ENCODE measurements around the gene LRGUK.
"Not testable (repeated sequence)": the region's sequence is repeated elsewhere in the genome, so short reads cannot be mapped to it uniquely, and the experiment has no call there.

Gene LRGUK

DNA sequence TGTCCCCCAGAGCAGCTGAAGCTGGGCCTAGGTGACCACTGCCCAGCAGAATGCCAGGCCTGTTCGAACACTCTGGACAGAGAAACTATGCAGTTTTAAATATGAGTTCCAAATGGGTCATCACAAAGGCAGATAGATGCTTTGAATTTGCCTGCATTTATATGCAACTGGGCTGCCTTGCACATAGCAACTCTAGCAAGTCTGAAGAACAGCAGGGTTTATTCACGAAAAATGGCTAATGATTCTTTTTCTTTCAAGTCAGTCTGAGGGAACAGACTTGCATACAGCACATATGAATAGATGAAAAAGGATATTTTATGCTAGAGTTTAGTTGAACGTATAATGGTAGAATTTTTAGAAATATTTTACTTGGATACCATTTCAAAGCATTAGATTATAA lies 121.1 kb downstream of the LRGUK start:
- DNase-seq, result no peak

DNA sequence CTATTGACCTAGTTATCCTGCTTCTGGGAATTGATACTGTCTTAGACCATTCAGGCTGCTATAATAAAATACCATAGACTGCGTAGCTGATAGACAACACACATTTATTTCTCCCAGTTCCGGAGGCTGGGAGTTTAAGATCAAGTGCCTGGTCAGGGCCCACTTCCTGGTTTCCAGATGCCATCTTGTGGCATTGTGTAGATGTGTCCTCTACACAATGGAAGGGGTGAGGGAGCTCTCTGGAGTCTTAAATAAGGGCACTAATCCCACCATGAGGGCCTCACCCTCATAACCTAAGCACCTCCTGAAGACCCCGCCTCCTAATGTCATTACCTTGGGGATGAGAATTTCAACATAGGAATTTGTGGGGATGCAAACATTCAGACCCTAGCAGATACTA lies 127.2 kb downstream of the LRGUK start:
- no peak for DNase-seq

DNA sequence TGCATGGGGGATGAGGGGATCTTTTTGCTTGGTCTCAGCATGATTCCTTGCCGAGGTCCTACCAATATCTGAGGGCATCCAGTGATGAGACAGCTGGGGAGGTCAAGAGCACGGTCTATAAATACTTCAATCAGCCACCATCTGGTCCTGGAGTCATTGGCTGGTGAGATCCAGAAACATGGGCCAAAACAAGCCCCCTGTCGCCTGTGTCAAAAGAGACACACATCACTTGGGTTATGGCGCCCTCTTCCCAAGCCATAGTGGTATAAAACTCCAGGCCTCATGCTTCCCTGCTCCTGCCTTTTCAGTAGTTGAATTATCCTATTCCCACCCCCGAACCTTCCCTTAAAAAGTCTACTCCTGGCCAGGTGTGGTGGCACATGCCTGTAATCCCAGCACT lies 128.7 kb downstream of the LRGUK start:
- no peak for DNase-seq

DNA sequence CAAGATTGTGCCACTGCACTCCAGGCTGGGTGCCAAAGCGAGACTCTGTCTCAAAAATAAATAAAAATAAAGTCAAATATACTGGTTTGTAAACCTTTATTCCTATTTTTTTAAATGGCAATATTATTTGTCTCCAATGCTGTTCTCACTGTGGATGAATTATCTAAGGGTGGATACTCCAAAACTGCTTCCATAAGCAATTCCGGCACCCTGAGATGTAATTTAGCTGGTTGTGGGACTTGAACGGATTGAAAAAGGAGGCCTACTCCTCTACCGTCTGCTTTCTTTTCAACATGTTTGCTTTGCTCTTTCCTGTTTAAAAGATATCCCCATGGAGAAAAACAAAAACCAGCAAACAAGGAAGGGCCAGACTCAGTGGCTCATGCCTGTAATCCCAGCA lies 135.2 kb downstream of the LRGUK start:
- no peak for DNase-seq

DNA sequence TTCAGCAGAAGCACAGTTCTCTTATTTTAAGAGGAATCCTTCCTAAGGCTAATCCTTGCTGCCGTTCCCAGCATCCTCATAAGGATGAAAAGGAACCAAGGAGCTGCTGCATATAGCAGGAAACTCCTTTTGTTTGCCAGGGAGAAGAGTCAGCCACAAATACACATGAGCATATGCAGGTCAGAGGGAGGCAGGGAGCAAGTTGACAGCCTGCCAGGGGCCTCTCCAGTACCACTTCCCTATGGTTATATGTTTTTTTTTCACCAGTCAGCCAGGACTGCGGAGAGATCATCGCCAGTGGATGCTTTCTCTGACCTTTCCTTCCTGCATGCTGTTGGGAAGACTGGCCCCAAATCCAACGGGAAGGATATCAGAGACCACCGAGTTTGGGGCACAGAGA lies 149.8 kb downstream of the LRGUK start:
- DNase-seq, result no peak

DNA sequence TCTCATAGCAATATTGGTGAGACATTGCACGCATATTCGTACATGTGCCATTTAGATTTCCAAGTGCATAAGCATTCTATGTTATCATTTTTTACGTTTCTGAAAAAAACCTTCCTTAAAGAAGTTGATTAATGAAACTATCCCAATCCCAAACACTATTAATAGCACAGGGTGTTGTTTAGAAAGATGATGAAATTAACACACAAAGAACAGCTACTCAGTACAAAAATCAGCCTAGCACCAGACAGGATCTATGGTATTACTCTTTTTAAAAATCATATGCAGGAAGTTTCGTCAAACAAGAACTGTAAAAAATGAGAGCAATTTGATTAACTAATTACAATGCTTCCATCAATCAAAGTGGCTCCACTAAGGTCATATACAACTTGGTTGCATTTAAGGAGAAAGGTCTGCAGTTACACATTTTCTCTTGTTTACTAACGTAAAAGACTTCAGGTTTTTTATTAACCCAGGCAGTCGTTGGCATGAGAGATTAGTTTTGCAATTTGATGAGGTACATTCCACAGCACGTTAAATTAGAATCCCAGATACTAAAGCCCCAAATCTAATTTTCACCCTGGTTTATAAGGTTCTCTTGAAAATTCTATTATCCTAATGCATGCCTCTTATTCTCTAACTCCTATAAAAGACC lies 151.5 kb downstream of the LRGUK start:
- DNase-seq, result no peak

DNA sequence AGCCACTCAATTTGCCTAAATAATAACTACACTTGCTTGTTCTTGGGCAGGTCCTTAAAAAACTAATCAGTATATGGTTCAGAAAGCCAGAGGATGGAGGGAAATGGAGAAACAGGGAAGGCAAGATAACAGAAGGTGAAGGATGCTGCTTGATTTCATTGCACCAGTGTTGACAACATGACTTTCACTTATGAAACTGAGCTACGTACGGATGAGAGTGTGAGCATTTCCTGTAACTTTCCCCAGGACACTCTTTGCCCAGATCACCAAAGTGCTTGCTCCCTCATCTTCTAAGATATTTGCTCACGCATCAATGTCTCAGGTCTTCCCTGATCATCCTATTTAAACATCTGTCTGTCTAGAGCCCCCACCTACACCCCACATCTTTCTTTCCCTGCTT lies 152.2 kb downstream of the LRGUK start:
- DNase-seq, result no peak

DNA sequence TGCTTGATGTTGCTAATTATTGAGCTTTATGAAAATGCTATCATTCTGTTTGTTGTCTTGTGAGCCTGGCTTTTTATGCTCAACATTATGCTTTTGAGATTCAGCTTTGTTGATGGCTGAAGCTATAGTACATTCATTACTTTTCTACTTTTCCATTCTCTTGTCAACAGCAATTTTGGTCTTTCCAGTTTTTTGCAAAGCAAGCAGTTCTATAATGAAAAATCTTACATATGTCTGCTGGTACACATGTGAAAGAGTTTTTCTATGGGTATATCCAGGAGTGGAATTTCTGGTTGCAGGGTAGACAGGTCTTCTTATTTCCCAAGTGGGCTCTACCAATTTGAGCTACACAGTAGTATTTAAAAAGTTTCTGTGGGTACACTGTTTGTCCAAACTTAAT lies 152.8 kb downstream of the LRGUK start:
- no peak for DNase-seq

DNA sequence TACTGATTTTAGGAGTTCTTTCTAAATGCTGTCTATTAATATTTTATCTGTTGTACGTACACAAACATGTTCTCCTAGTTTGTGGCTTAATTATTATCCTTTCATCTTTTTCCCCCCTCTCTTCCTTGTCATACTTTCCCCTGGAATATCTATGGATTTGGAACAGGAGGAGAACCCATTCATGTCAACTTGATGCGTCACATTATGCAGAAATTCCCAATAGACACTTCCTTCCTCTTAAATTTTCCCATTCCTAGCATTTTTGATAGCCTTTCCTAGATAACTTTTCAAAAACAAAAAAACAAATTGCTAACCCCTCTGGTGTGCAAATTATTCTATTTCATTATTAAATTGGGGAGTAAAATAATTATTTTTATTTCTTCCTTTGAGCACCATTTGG lies 153.4 kb downstream of the LRGUK start:
- no peak for DNase-seq

DNA sequence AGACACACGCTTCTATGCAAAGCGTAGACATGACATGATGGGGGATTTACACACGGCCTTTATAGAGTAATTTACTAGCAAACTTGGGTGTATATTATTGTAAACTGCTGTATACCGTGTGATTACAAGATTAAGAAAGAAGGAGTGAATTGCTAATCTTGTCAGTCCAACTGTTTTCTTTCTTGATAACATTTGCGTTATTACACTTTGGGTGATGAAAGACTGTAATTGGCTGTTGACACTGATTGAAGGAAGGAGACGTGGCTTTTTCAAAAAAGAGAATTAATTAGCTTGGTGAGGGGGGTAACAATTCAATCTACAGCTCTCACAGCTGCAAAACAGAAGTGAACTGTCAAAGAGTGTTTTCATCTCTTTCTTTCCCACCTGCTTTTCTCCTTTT lies 156.9 kb downstream of the LRGUK start:
- no peak for DNase-seq

DNA sequence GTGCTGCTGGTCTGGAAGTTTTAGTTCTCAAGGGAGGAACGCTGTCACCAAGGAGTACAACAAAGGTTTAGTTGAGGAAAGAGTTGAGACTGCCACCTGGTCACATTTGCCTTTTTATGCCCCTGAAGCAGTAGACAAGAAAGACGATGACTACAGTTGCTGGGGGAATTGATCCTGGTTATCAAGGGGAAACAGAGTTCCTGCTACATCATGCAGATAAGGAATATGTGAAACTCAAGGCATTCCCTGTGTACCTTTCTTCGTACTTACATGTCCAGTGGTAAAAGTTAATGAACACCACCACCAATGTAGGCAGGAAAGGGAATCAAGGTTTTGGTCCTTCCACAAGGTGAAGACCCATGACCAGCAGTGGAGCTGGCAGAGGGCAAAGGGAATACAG lies 157.8 kb downstream of the LRGUK start:
- DNase-seq, result no peak

DNA sequence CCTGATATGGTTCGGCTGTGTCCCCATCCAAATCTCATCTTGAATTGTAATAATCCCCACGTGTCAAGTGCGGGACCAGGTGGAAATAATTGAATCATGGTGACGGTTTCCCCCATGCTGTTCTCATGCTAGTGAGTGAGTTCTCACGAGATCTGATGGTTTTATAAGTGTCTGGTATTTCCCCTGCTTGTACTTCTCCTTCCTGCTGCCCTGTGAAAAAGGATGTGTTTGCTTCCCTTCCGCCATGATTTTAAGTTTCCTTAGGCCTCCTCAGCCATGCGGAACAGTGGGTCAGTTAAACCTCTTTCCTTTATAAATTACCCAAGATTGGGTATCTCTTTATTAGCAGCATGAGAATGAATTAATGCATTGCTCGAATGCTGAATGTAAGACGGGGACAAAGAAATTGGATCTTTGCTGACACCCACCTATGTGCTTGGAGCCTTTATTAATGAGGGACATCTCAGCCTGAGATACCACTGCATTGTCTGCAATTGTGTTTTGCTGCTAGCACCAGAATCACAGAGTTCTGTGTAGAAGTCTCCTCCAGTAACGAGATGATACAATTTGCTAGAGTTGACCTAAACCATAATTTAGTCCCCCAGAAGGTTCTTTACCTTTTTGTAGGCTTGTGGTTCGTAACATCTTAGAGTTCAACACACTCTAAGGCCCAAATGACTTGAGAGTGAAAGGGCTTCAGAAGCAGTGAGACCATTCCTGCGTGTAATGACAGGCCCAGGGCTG lies 160.9 kb downstream of the LRGUK start:
- DNase-seq, result no peak

DNA sequence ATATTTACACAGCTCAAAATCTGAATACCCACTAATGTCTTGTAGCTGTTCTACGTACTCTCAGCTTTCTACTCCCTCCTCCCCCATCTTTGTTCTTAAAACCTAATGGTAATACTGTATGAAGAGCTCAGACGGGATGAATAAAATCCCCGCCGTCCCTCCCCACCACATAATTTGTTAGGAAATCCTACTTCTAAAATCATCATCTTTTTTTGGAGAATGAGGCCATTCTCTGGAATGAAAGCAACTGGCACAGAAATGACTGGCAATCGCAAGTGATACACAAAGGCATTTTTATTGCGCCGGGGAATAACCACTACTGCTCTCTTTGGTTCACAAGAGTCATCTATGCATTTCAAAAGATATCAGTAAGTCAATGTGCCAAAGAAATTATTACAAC lies 162.3 kb downstream of the LRGUK start:
- no peak for DNase-seq

DNA sequence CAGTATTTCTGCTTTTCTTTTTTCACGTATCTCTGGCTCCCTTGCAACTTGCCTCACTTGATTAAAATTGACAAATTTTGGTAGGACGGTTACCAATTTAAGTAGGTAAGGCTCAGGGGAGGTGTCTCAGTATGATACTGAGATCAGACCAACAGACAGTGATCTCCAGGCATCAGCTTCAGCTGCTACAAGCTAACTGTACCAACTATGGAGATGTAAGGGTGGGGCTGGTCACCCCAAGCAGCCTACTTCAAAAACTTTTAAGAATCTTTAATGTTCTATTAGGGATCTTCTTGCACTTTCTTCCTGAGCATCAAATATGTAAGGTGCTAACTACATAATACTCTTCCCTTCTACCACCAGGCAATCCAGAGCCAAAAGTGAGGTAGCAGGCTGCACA lies 162.7 kb downstream of the LRGUK start:
- DNase-seq, result no peak

DNA sequence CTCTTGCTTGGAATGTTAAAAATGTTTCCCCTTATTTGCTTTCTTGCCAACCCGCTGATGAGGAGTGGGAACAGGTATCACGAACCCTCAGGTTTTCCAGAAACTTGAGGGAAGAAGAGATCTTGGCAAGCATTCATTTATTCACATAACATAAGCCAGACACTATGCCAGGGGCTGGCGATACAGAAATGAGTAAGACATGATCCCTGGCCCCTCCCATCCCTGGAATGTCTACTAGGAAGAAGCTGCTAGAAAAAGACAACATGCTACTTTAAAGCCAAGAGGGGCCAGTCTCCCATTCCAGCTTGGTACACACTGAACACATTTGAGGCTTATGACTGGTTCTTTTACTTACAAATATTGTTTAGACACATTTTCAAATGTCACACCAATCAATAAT lies 163.1 kb downstream of the LRGUK start:
- DNase-seq, result no peak

DNA sequence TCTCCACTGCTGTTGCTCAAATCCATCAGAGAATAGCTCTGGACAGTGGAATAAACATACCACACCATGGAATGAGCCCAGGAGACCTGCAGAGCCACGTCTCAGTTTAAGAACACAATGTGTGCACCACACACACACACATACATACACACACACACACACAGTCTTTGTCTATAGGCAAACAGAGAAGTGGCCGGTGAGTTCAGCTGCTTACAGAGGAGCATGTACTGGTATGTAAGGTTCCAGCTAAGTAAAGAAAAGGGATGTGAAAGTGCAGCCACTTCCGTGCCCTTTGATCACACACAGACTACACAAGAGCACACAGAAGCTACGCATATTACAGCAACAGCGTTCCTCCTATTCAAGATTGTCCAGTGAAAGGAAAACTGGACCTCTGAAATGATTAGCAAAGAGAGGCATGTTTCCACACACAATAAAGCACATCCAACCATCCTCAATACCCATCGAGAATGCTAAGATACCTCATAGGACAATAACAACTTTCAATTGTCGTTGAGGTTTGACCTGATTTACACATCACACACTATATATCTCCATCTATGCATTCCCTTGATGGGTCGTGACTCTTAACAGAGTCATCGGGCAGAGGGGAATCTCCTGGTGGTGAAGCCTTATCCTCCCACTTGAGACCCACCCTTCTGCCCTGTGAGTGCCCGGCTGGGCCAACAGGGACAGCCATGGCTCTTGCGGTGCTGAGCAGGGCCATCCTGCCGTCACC lies 166.0 kb downstream of the LRGUK start:
- DNase-seq, result peak in 1 of 2 donors; percentile 51

DNA sequence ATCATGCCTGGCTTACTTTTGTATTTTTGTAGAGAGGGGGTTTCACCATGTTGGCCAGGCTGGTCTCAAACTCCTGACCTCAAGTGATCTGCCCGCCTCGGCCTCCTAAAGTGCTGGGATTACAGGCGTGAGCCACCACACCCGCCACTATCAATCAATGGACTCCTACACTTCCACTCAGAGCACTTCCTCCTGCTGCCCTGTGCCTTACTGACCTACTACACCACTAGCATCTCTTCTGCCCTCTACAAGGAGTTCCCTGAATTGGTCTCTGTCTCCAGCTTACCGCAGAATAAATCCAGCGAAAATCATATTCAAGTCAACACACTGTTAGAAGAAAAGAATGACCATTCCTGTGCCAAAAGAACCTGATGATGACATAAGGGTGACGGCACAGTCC lies 168.8 kb downstream of the LRGUK start:
- not testable (repeated sequence) for DNase-seq

DNA sequence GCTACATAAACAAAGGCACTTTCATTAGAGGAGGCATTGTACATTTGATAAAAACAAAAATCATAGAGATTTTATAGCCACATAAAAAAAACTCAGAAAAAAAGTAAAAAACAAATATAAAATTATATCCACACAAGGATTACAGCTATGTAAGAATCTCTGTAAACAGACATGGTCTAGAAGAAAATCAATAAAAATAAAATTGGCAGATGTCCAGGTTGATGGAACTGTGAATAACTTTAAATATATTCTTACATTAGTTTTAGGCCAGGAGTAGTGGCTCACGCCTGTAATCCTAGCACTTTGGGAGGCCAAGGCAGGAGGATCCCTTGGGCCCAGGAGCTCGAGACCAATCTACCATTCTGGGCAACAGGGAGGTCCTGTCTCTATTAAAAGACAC lies 170.3 kb downstream of the LRGUK start:
- no peak for DNase-seq

DNA sequence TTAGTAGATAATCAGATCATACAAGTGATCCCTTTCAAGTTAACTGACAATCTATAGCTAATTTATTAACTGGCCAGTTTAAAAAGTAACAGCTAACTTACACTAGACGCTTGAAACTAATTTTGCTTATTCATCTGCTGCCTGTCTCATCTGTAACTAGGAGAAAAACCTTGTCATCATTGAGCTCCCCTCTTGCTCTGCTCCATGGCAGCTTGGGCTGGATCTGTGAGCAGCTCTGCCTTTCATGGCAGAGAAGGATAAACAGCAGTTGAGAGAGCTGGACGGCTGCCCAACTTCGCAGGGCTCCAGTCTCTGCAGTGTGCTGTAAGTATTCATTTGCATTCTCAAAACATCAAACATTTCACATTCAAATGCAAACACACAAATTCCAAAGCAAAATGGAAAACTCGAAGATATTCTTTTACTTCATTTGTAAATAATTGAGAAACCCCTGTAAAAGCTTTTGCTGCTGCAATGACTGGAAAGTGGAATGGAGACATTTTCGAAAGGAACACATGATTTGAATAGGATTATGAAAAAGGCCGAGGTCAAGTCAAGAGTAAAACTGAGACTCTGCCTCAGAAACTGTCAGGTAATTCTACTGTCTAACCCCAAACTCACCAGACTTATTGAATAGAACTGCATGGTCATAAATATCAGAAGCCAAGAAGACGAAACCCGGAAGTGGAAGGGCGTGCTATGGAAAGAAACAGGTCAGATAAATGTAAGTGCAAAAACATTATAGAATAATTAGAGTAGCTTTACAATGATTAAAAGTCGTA lies 172.0 kb downstream of the LRGUK start:
- no peak for DNase-seq

DNA sequence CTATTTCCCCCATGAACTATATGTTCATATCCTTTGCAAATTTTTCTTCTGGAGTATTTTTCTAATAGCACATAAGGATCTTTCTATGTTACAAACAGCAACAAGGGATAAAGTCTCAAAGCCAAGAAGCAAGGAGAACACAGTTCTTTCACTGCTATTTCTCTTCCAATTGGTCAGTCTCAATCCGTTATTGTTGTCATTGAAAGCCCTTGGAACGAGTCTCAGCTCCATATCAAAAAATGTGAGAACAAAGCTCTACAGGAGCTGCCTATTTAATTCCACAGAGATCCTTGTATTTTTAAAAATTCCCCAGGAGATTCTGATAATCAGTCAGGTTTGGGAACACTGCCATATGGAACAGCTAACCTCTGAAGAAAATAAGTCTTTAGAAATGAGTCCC lies 173.8 kb downstream of the LRGUK start:
- DNase-seq, result no peak

DNA sequence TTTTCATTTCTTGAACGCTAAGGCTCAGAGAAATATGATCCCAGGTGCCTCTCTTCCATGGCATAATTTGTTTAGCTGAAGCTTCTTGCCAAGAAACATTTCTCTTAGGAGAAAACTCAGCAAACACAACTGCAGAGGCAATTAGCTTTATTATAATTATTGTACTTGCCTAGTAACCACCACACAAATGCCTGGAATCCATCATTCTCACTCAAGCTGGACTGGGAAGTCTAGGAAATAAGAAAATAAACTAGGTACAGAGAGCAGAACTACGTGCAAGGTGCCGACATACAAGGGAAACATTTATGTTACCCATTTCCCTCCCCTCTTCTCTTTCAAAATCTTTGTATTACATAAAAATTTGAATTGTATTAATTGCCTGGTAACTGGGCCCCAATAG lies 174.5 kb downstream of the LRGUK start:
- no peak for DNase-seq

DNA sequence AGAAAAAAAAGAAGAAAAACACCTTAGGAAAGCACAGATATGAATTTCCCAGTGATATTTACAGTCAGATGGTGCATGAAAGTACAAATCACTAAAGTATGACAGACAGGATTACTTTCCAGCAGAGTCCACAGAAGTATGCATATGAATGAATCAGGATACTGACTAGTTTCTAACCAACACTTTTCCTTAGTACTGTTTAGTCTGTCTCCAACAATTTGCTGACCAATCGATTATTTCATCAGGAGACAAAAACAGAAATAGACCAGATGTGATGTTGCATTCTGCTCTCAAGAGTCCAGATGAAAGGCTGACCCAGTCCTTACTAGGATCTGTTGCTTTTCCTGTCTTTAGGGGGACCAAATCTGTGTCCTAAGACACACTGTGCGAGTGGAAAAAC lies 175.0 kb downstream of the LRGUK start:
- no peak for DNase-seq

DNA sequence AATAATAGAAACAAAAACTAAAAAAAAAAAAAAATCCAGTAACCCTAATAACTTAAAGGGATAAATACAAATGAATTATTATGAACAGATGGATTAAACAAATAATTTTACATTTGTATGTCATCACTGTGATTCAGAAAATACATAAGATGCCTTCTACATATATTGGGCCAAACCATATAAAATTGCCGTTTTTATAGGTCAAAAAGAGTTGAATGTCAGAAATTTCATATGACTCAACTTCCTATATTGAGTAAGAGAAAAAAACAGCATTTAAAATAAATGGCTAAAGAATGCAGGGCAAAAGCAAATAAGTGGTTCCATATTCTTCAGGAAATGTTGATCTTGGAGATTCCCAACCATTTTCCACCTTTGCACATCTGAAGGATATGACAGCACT lies 180.2 kb downstream of the LRGUK start:
- no peak for DNase-seq

DNA sequence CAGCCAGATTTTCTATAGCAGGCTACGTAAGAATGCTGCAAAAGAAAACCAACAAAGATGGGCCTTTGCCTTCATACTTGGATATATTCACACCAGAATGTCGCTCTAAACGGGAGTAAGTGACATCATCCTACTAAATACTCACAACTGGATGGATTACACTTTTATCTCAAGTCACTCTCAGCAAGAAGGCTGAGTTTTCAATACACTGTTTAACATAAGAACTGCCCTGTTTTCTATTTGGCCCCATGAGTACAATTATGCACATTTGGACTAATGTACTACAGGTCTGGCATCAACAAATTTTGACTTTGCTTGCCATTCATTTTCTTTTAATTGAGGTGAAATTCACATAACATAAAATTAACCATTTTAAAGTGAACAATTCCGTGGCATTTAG lies 181.4 kb downstream of the LRGUK start:
- no peak for DNase-seq

Data from CD4-positive, alpha-beta T cell treated with Interferon alpha-2 for 1 hour (primary cell).